Erythroblast (primary cell): ENCODE measurements around the gene SKI.

Experiments
- DNase-seq, 2 experiments: peaks; one replicate each; lab custom pipeline; 2025; lab: John Stamatoyannopoulos, UW
- GATA1 ChIP-seq: IDR thresholded peaks from 2 replicates; pipeline ENCODE4 v1.6.1; 2011; ENCODE audit warnings: low read depth, mild to moderate bottlenecking, control low read depth, low read length, moderate library complexity
- POLR2A ChIP-seq: IDR thresholded peaks from 2 replicates; pipeline ENCODE4 v1.6.1; 2011; ENCODE audit warnings: mild to moderate bottlenecking, low read length

SKI gene

DNA sequence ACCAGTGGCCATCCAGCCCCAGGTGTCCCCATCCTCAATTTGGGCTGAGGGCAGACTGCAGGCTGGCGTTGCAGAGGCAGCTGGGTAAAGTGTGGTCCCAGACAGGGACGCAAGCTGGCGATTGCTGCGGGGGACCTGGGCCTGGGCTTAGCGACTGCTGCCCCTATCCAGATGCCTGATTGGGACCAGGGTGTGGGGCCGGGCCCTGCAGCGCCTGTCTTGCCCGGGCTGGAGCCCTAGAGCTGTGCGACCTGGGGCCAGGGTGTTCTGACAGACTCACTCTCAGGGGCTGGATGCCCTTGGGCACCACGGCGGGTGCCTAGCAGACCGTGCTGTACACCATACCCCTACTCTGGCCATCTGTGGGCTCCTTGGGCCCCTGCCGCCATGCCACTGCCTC is 17.3 kb upstream of the SKI start:
- no peak for TF ChIP-seq GATA1
- TF ChIP-seq POLR2A, result no peak
- DNase-seq, result no peak

DNA sequence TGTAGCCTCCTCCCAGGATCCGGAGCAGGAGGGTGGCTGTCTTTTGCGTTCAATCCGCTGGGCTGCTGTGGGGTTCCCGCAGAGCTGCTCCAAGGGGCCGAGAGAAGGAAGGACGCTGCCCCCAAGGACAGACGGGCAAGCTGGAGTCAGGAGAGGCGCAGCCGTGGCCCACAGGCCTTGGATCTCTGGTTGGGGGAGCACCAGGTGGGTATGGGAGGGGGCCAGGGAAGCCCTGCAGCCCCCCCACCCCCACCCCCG is 15.9 kb upstream of the SKI start:
- TF ChIP-seq GATA1, result no peak
- no peak for DNase-seq

DNA sequence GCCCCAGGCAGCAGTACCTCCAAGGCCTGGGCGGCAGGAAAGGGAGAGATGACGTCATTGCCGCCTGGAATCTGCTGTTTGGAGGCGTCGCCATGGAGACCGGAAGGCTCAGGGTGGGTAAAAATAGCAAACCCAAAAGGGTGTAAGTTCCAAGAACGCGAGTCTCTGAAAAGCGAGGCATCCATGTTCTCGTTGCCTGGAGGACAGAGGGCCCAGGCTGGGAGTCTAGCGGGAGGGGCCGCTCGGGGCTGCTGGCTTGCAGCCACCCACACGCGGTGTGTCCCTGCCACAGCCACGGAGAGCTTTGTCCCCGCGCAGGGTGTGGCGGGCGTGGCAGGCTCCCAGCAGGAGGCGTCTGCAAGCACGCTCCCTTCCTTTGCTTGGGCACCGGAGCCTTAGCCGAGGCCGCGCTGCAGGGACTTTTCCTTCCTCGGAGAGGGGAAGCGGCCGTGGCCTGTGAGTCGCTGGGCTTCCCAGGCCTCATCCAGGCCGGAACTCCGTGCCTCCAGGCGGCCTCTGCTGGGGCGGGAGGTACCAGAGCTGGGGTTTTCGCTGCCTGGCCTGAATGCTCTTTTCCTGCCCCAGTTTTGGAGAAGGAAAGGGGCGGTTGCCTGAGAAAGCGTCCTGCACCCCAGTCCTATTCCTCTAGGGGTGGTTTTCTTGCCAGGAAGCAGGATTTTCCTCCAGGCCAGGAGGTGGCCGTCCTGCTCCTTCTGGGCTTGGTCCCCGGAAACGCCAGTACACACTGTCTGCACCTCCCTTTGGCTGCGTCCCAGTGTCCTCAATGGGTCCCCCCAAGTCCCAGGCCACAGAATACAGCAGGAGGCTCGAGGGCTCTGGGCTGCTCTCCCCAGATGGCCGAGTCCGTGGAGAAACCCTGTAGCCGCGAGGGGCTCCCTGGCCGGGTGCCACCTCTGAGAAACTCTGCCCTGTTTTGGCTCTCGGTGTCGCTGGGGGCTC is 15.3 kb upstream of the SKI start:
- TF ChIP-seq POLR2A, result no peak
- TF ChIP-seq GATA1, result no peak
- DNase-seq, result peak; percentile 72 to 75

DNA sequence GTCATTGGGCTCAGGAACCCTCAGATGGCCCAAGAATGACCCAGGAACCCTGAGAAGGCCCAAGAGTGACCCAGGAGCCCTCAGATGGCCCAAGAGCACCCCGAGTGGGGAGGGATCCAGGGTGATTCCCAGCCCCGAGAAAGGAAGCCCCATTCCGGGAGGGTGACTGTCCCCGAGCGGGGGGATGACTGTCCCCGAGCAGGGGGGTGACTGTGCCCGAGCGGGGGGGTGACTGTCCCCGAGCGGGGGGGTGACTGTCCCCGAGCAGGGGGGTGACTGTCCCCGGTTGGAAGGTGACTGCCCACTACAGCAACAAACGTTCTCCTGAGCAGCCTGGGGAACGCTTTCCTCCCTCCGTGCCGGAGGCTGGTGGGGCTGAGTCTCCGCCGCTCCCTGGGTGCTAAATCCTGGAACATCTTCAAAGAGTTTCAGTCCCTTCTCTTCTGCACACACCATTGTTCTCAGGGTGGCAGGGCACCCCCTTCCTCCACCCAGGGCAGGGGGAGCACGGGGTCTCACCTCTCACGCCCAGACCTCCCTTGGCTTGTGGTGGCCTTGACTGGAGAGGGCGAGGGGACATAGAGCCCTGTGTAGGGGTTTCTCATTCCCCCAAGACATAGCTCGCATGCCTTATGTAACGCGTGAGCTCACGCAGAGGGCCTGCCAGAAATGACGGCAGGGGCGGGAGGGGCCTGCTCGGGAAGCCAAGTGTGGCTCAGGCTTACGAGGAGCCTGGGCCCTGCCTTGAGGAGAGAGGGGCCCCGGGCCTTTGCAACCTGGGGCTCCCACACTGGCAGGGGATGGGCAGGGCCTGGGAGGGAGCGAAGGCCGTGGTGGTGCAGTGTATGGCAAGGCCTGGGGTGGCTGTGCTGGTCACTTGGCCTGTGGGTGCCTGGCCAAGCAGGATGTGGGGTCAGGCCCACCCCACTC is 14.3 kb upstream of the SKI start:
- TF ChIP-seq POLR2A, result no peak
- TF ChIP-seq GATA1, result no peak

DNA sequence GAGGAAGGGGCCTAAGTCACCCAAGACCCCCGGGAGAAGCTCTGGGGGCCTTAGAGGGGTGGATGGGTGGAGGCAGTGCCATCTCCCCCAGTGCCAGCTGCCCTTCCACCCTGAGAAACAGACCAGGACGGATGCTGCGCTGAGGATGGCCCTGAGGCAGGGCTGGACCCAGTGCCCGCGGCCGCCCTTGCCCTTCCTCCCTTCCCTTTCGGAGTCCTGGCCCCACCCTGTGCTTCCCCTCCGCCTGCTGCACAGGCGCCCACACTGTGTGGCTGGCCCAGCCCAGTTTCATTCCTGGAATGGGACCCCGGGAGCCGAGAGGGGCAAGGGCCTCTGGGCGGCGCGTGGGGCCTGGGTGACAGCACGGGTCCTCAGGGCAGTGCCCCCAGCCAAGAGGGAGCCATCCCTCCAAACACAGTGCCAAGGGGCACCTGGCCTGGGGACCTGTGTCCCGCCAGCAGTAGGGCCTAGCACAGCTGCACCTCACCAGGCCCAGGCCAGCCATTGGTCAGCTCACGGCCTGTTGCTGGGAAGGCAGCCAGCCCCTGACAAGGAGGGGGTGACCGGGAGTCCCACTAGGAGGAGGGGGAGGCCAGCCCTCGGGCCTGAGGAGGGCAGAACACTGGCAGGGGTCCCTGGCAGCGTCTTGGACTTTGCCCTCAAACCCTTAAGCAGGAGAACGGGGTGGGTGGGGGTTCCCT is 13.4 kb upstream of the SKI start:
- TF ChIP-seq GATA1 (no peak), POLR2A (no peak)
- no peak for DNase-seq

More for the DNA sequence above, 14.3 kb upstream of the SKI start:
- no peak for DNase-seq

DNA sequence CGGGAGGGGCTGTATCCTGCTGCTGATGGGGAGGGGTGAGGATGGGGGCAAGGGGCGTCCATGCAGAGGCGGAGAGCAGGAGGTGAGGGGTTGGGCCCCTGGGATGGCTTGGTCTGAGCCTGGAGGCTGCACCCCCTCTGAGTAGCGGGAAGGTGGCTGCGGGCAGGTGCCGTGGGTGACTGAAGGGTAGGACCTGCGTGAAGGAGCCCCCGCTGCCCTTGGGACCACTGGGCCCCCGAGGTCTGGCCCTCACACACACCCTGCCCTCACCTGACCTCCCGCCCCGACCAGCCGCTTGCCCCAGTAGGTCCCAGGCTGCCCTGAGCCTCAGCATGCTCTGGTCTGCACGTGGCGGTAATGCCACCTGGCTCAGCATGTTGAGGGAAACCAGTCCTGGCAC is 12.8 kb upstream of the SKI start:
- no peak for TF ChIP-seq GATA1
- TF ChIP-seq POLR2A, result no peak
- no peak for DNase-seq

DNA sequence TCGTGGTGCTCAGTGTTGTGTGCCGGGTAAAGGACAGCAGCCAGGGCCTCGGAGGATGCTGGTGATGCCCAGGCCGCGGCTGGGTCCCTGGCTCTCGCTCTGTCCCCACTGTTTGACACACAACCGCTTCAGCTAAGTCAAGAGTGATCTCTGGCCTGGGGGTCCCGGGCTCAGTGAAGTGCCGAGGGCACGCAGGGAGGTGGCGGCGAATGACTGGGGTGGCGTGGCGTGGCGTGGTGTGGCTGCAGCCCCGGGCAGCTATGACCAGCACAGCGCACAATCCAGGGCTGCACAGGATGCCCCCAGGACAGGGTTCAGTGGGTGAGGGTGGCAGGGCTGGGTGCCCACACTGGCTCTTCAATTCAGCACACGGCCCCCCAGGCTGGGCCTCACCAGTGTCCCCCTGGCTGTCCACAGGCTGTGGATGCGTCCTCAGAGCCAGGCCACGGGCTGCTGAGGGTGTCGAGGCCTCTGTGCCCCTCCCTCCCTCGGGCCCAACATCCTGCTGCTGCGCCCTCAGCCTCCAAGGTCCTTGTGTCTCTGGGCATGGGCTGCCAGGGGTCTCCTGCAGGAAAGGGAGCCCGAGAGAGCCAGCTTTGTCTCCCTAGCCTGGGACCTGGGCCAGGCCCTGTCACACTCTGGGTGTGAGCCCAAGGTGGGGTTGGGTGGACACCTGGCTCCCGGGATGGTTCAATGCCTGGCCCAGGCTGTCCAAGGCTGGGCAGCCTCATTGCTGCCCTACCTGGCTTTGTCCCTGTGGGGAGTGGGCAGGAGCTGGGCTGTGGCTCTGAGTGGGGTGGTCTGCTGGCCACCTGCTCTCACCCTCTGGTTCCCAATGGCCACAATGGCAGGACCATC is 12.0 kb upstream of the SKI start:
- TF ChIP-seq GATA1 (no peak), POLR2A (no peak)
- no peak for DNase-seq

DNA sequence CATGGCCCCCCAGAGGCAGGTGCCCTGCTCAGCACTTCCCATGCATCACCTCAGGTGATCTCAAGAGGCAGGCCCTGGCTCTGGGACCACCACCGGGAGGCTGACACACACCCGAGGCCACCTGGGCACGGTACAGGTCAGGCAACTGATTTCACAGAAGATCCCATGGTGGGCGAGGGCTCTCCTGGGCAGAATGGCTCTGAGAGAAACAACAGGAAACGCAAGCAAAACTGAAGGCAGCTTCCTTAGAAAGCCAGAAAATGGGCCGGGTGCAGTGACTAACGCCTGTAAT is 11.4 kb upstream of the SKI start:
- DNase-seq, result no peak
- TF ChIP-seq GATA1 (no peak), POLR2A (no peak)

DNA sequence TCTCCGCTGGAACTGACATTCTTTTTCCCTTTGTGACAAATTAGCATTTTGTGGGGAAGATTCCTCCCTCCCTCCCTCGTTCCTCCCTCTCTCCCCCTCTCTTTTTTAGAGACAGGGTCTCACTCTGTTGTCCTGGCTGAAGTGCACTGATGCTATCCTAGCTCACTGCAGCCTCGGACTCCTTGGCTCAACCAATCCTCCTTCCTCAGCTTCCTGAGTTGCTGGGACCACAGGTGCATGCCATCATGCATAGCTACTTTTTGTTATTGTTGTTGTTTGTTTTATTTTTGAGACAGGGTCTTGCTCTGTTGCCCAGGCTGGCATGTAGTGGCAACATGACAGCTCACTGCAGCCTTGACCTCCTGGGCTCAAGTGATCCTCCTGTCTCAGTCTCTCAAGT is 6.8 kb upstream of the SKI start:
- no peak for DNase-seq
- TF ChIP-seq GATA1, result no peak
- TF ChIP-seq POLR2A, result no peak

DNA sequence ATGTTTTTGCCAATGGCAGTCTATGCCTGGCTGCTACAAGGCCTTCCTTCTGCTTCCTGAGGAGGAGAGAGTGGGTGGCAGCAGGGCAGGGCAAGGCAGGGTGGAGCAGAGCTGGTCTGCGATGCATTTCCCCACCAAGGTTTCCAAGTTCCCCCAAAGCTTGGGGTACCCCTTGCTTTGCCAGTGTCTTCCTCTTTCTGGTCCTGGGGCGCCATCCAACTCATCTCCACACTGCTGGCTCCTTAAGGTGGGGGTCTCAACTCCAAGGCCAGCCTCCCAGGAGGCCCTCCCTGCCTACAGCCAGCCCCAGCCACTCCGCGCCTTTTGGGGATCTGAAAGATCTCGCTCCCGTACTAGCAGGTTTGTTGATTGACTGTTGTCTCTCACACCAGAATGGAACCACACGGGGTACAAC is 3.9 kb upstream of the SKI start:
- no peak for DNase-seq
- no peak for TF ChIP-seq POLR2A
- TF ChIP-seq GATA1, result no peak

DNA sequence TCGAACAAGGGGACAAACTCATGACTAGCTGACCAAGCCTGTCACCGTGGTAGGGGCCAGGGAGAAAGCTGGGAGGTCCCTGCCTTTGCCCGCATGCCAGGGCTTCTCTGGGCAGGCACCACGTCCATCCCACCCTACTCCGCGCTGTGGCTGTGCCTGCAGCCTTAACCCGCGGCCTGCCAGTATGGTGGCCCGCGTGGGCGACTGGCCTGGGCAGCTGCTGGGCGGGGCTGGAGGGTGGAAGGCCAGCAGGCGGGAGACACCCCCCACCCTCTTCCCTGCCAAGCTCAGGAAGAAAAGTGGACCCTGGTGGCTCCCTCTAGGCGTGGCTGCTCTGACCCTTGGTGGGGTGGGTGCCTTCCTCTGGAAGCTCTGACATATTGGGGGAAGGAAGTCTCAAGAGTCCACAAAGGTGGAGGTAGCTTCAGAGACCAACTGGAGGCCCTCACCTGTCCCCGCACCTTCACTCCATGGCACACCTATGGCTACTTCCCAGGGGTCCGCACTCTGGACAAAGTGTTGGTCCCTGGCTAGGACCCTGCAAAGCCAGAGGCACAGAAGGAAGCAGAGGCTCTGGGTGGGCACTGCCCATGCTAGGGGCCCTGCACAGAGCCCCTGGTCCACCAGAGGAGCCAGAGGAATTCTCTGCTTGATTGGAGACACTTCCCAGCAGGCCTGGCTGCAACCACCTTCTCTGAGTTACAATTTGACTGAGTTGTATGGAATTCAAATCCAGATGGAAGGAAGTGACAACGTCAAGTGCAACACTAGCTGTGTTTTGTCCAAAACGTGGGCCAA is 3.3 kb upstream of the SKI start:
- TF ChIP-seq GATA1 (no peak), POLR2A (no peak)

DNA sequence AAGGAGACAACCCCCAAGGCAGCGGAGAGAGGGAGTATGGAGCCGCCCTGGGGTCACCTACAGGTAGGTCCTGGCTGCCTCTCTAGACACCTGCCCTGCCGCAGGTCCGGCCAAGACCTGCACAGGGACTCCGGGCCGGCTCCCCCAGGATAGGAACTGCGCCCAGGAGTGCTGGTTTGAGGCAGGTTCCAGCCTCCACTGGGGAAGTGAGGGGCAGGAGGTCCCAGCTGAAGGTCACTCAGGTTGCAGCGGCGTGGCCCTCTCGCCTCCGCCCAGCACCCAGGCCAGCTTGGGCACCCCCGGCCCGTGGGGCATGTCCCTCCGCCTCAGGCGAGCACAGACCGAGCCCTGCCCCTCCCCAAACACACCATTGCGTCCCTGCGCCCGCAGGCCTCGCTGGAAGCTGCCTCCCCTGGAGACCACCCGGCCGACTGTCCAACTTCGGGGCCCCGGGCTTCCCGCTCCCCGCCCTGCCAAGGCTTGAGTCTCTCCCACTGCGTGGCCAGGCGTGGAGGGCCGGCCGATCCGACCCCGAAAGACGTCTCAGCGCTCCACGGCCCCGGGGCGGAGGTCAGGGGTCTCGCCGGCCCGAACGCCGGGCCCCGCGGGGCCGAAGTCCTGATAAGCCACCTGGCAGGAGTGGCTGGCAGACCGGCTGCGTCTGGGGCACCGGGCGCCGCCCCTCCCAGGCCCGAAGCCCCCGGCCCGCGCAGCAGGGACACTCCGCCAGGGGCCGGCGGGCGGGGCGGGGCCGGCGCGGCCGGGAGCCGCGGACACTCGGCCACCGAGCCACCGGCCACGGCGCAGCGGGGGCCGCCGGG is 1.4 kb upstream of the SKI start:
- peak; percentile 39 to 61 for DNase-seq
- TF ChIP-seq POLR2A (no peak), GATA1 (no peak)

More for the DNA sequence above, 3.3 kb upstream of the SKI start:
- no peak for DNase-seq
